ENCODE measurements around the gene COL2A1.

- TF ChIP-seq ARNT (IDR thresholded peaks at IDR 0.05), result no peak
- TF ChIP-seq HDGF (IDR thresholded peaks at IDR 0.05; ENCODE audit: borderline replicate concordance), result no peak
- TF ChIP-seq TARDBP (IDR thresholded peaks at IDR 0.05), result no peak
- no peak for TF ChIP-seq FOXA1 (IDR thresholded peaks at IDR 0.05)
- no peak for TF ChIP-seq BHLHE40 (IDR thresholded peaks at IDR 0.05; ENCODE audit: borderline replicate concordance)
- TF ChIP-seq NFRKB (IDR thresholded peaks at IDR 0.05), result no peak
Measured at GRCh38 chr12:47980197-47980596, 24.1 kb downstream of the COL2A1 start.
